HEK293 (cell line): Measurements from ENCODE around the gene NPDC1.

Experiments
- CTCF ChIA-PET: fragments of 350-600 bp; formaldehyde crosslinking; extraction: SDS; loops from one replicate; lab custom pipeline; 2021; ENCODE audit warnings: antibody characterized with exemption; lab: Yijun Ruan, JAX
- POLR2A ChIA-PET: fragments of 300-600 bp; formaldehyde crosslinking; extraction: SDS; loops from one replicate; lab custom pipeline; 2020; ENCODE audit warnings: antibody characterized with exemption, inconsistent platforms; lab: Yijun Ruan, JAX
- H3K27ac ChIP-seq: fragments of 200-500 bp; sonication (Bioruptor generic); 2 replicates; pipeline ENCODE4 v1.5.1; 2014; ENCODE audit warnings: low read depth, low read length, control low read depth, inconsistent platforms; ENCODE audit errors: extremely low read depth
- H3K36me3 ChIP-seq, 2 experiments: fragments of 200-500 bp in 1 of 2; sonication (Bioruptor generic) in 1 of 2; 1 replicate in 1 of 2; 2 replicates in 1 of 2; pipeline ENCODE4 v1.5.1; 2014 to 2017; ENCODE audit warnings: inconsistent platforms in 2 of 2, low read length in 2 of 2; ENCODE audit not compliant: control insufficient read depth in 2 of 2, insufficient read depth in 1 of 2
- H3K4me1 ChIP-seq: fragments of 200-500 bp; sonication (Bioruptor generic); 2 replicates; pipeline ENCODE4 v1.5.1; 2014; ENCODE audit warnings: mild to moderate bottlenecking, low read length, inconsistent platforms; ENCODE audit not compliant: control insufficient read depth, insufficient read depth
- H3K4me3 ChIP-seq: 2 replicates; pipeline ENCODE4 v1.5.1; 2011; ENCODE audit warnings: low read depth, mild to moderate bottlenecking, control low read depth, low read length, moderate library complexity
- H3K9me3 ChIP-seq: fragments of 200-500 bp; sonication (Bioruptor generic); 2 replicates; pipeline ENCODE4 v1.5.1; 2014; ENCODE audit warnings: low read depth, low read length, inconsistent platforms; ENCODE audit not compliant: control insufficient read depth, insufficient read depth
- GLIS1 ChIP-seq: fragments of 450-650 bp; formaldehyde crosslinking; IDR thresholded peaks from 2 replicates; pipeline ENCODE4 v1.5.1; 2016; ENCODE audit warnings: missing biosample characterization, missing genetic modification characterization
- GLIS2 ChIP-seq: fragments of 450-650 bp; formaldehyde crosslinking; IDR thresholded peaks from 2 replicates; pipeline ENCODE4 v1.5.1; 2016; ENCODE audit warnings: missing biosample characterization, missing genetic modification characterization
- KLF16 ChIP-seq: fragments of 450-650 bp; formaldehyde crosslinking; IDR thresholded peaks from 2 replicates; pipeline ENCODE4 v1.5.1; 2017; ENCODE audit warnings: missing biosample characterization, missing genetic modification characterization
- SP3 ChIP-seq: fragments of 450-650 bp; formaldehyde crosslinking; IDR thresholded peaks from 2 replicates; pipeline ENCODE4 v1.5.1; 2016; ENCODE audit warnings: missing biosample characterization, missing genetic modification characterization
- ZIC2 ChIP-seq: fragments of 450-650 bp; formaldehyde crosslinking; IDR thresholded peaks from 2 replicates; pipeline ENCODE4 v1.5.1; 2016; ENCODE audit warnings: missing biosample characterization, missing genetic modification characterization
- ZNF223 ChIP-seq: fragments of 450-650 bp; formaldehyde crosslinking; IDR thresholded peaks from 2 replicates; pipeline ENCODE4 v1.5.1; 2016; ENCODE audit warnings: missing biosample characterization, missing genetic modification characterization
- ZNF324 ChIP-seq: fragments of 450-650 bp; formaldehyde crosslinking; IDR thresholded peaks from 2 replicates; pipeline ENCODE4 v1.5.1; 2016; ENCODE audit warnings: missing biosample characterization, missing genetic modification characterization
- ZNF335 ChIP-seq: fragments of 450-650 bp; formaldehyde crosslinking; conservative IDR thresholded peaks from 2 replicates; pipeline ENCODE4 v1.5.1; 2016; ENCODE audit warnings: missing biosample characterization, missing genetic modification characterization
- ZNF514 ChIP-seq: fragments of 450-650 bp; formaldehyde crosslinking; IDR thresholded peaks from 2 replicates; pipeline ENCODE4 v1.5.1; 2016; ENCODE audit warnings: missing biosample characterization, missing genetic modification characterization
- ZNF561 ChIP-seq: fragments of 450-650 bp; IDR thresholded peaks from 2 replicates; pipeline ENCODE4 v1.5.1; 2018; ENCODE audit warnings: missing biosample characterization, missing genetic modification characterization, borderline replicate concordance
- ZNF624 ChIP-seq: fragments of 450-650 bp; formaldehyde crosslinking; IDR thresholded peaks from 2 replicates; pipeline ENCODE4 v1.5.1; 2017; ENCODE audit warnings: missing biosample characterization, missing genetic modification characterization
- ZNF626 ChIP-seq: fragments of 450-650 bp; sonication (Bioruptor Pico); formaldehyde crosslinking; IDR thresholded peaks from 2 replicates; pipeline ENCODE4 v1.5.1; 2018; ENCODE audit warnings: missing biosample characterization, missing genetic modification characterization, inconsistent platforms
- ZSCAN30 ChIP-seq: fragments of 450-650 bp; IDR thresholded peaks from 2 replicates; pipeline ENCODE4 v1.5.1; 2018; ENCODE audit warnings: missing biosample characterization, mild to moderate bottlenecking, missing genetic modification characterization, moderate library complexity
- TF ChIP-seq, protein P1 (sequence below): fragments of 450-650 bp; formaldehyde crosslinking; IDR thresholded peaks from 2 replicates; pipeline ENCODE4 v1.5.1; 2016; ENCODE audit warnings: missing biosample characterization, missing genetic modification characterization
- TF ChIP-seq, protein P2 (sequence below): fragments of 450-650 bp; formaldehyde crosslinking; IDR thresholded peaks from 2 replicates; pipeline ENCODE4 v1.5.1; 2017; ENCODE audit warnings: missing biosample characterization, missing genetic modification characterization
- TF ChIP-seq, protein P3 (sequence below): fragments of 450-650 bp; formaldehyde crosslinking; conservative IDR thresholded peaks from 2 replicates; pipeline ENCODE4 v1.5.1; 2016; ENCODE audit warnings: low read depth, missing biosample characterization, missing genetic modification characterization
- TF ChIP-seq, protein P4 (sequence below): fragments of 450-650 bp; formaldehyde crosslinking; IDR thresholded peaks from 2 replicates; pipeline ENCODE4 v1.5.1; 2016; ENCODE audit warnings: missing biosample characterization, missing genetic modification characterization
- TF ChIP-seq, protein P5 (sequence below): fragments of 450-650 bp; formaldehyde crosslinking; IDR thresholded peaks from 2 replicates; pipeline ENCODE4 v1.5.1; 2016; ENCODE audit warnings: missing biosample characterization, missing genetic modification characterization

The NPDC1 gene

DNA sequence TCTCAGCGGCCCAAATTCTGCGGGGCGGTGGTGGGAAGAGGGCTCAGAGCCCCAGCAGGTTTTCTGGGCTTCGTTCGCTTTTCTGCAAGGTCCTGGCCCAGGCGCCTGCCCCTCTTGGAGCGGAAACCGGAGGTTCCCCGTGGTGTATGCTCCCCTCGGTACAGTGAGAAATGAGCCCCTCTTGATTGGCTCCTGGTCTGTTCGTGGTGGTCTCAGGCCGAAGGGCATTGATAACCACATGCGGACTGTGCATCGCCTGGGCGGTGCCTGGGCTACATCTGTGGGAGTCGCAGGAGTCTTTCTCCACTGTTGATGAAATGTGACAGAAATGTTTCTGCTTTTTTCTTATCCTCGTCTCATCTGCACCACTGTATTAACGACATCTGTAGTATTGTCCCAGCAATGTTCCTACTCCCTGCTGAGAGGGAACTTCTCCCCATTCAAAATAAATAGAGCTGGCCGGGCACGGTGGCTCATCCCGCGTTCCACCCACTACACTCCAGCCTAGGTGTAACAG, 41.5 kb upstream of the NPDC1 start (continued):
- peak; percentile 71 for TF ChIP-seq GLIS2 (tag by site-specific recombination)
- TF ChIP-seq ZNF223 (tag by site-specific recombination) = no peak
- TF ChIP-seq ZNF514 (tag by site-specific recombination) = no peak

DNA sequence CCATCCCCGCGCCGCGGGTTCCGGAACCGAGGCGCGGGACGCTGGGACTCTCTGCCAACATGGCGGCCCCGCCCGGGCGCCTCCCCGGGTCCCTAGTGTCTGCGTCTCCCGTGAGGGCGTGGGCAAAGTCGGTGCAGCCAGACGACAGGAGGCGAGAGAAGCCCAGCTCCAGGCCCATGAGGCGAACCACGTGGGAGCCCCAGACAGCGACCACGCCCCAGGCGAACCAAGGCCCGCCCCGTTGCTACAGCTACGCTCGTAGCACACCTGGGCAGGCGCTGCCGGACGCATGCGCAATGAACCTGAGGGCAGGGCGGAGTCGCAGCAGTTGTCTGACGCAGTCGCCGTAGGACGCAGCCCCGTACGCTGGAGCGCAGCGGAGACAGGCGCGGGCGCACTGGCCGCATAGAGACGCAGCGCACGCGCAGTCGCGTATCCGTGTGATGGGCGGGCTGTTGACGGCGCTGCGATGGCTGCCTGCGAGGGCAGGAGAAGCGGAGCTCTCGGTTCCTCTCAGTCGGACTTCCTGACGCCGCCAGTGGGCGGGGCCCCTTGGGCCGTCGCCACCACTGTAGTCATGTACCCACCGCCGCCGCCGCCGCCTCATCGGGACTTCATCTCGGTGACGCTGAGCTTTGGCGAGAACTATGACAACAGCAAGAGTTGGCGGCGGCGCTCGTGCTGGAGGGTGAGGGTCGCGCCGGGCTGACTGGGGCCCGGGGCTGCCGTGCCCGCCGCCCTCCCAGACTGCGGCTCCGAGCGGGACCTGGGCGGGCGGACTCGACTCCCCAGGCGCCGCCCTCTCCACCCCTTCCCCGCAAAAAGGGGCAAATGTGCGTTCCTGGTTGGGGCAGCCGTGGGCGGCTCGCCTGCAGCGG, 40.8 kb upstream of the NPDC1 start, which contains the start of gene MAN1B1:
Gene MAN1B1 (plus strand): TSS at position 455 of the 878 bp plus-strand sequence. CDS start 15 bp downstream, at position 470.
- Histone ChIP-seq H3K4me3 (peak within 1 kb of the TSS; percentile 57), H3K36me3 (peaks cover 0 to 44% of the 10 kb centered on the region in 2 experiments; a peak in 2 of 3 replicates), H3K4me1 (0 out of 2 replicates have a peak, but pooled peaks cover 3% of the 10 kb centered on the region), H3K27ac (peak within 1 kb of the TSS; percentile 70), H3K9me3 (no peaks in the 10 kb centered on the region)
- ChIA-PET POLR2A (interaction anchor here (0.6 to 7.8 kb wide), 38 partner anchors 9 to 518 kb away, joined by 3 to 137 read pairs (median 5); partner anchors contain the start of genes ANAPC2, NELFB, NPDC1 and NSMF), CTCF (interaction anchor here (0.7 to 3.3 kb wide), 15 partner anchors 10 to 348 kb away, joined by 3 to 26 read pairs (median 5); partner anchors contain the start of genes RNF224, SAPCD2 and UAP1L1)
- TF ChIP-seq ZNF561 (tag by site-specific recombination) = peak; percentile 66; the same call in 1 of the 2 replicates
- TF ChIP-seq GLIS1 (tag by site-specific recombination) = peak; percentile 60
- TF ChIP-seq, protein P1, sequence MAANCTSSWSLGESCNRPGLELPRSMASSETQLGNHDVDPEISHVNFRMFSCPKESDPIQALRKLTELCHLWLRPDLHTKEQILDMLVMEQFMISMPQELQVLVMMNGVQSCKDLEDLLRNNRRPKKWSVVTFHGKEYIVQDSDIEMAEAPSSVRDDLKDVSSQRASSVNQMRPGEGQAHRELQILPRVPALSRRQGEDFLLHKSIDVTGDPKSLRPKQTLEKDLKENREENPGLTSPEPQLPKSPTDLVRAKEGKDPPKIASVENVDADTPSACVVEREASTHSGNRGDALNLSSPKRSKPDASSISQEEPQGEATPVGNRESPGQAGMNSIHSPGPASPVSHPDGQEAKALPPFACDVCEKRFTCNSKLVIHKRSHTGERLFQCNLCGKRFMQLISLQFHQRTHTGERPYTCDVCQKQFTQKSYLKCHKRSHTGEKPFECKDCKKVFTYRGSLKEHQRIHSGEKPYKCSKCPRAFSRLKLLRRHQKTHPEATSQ (tag by site-specific recombination) = peak; percentile 66; the same call in 1 of the 2 replicates
- TF ChIP-seq, protein P2, sequence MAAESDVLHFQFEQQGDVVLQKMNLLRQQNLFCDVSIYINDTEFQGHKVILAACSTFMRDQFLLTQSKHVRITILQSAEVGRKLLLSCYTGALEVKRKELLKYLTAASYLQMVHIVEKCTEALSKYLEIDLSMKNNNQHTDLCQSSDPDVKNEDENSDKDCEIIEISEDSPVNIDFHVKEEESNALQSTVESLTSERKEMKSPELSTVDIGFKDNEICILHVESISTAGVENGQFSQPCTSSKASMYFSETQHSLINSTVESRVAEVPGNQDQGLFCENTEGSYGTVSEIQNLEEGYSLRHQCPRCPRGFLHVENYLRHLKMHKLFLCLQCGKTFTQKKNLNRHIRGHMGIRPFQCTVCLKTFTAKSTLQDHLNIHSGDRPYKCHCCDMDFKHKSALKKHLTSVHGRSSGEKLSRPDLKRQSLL = peak; percentile 94
- TF ChIP-seq ZSCAN30 (tag by site-specific recombination) = peak; percentile 60
- TF ChIP-seq ZNF335 = peak; percentile 79
- TF ChIP-seq ZNF624 (tag by site-specific recombination) = no peak
- TF ChIP-seq, protein P3, sequence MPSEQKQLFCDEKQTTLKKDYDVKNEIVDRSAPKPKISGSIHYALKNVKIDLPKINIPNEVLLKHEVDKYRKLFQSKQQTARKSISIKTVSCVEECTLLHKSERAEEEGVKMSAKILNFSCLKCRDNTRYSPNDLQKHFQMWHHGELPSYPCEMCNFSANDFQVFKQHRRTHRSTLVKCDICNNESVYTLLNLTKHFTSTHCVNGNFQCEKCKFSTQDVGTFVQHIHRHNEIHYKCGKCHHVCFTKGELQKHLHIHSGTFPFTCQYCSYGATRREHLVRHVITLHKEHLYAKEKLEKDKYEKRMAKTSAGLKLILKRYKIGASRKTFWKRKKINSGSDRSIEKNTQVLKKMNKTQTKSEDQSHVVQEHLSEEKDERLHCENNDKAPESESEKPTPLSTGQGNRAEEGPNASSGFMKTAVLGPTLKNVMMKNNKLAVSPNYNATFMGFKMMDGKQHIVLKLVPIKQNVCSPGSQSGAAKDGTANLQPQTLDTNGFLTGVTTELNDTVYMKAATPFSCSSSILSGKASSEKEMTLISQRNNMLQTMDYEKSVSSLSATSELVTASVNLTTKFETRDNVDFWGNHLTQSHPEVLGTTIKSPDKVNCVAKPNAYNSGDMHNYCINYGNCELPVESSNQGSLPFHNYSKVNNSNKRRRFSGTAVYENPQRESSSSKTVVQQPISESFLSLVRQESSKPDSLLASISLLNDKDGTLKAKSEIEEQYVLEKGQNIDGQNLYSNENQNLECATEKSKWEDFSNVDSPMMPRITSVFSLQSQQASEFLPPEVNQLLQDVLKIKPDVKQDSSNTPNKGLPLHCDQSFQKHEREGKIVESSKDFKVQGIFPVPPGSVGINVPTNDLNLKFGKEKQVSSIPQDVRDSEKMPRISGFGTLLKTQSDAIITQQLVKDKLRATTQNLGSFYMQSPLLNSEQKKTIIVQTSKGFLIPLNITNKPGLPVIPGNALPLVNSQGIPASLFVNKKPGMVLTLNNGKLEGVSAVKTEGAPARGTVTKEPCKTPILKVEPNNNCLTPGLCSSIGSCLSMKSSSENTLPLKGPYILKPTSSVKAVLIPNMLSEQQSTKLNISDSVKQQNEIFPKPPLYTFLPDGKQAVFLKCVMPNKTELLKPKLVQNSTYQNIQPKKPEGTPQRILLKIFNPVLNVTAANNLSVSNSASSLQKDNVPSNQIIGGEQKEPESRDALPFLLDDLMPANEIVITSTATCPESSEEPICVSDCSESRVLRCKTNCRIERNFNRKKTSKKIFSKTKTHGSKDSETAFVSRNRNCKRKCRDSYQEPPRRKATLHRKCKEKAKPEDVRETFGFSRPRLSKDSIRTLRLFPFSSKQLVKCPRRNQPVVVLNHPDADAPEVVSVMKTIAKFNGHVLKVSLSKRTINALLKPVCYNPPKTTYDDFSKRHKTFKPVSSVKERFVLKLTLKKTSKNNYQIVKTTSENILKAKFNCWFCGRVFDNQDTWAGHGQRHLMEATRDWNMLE (tag by site-specific recombination) = no peak
- peak; percentile 48; the same call in 1 of the 2 replicates for TF ChIP-seq ZNF324 (tag by site-specific recombination)
- peak; percentile 89 for TF ChIP-seq SP3 (tag by site-specific recombination)
- peak; percentile 53 for TF ChIP-seq ZIC2 (tag by site-specific recombination)
- TF ChIP-seq, protein P4, sequence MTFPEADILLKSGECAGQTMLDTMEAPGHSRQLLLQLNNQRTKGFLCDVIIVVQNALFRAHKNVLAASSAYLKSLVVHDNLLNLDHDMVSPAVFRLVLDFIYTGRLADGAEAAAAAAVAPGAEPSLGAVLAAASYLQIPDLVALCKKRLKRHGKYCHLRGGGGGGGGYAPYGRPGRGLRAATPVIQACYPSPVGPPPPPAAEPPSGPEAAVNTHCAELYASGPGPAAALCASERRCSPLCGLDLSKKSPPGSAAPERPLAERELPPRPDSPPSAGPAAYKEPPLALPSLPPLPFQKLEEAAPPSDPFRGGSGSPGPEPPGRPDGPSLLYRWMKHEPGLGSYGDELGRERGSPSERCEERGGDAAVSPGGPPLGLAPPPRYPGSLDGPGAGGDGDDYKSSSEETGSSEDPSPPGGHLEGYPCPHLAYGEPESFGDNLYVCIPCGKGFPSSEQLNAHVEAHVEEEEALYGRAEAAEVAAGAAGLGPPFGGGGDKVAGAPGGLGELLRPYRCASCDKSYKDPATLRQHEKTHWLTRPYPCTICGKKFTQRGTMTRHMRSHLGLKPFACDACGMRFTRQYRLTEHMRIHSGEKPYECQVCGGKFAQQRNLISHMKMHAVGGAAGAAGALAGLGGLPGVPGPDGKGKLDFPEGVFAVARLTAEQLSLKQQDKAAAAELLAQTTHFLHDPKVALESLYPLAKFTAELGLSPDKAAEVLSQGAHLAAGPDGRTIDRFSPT (tag by site-specific recombination) = peak; percentile 59; the same call in 1 of the 2 replicates
- TF ChIP-seq, protein P5, sequence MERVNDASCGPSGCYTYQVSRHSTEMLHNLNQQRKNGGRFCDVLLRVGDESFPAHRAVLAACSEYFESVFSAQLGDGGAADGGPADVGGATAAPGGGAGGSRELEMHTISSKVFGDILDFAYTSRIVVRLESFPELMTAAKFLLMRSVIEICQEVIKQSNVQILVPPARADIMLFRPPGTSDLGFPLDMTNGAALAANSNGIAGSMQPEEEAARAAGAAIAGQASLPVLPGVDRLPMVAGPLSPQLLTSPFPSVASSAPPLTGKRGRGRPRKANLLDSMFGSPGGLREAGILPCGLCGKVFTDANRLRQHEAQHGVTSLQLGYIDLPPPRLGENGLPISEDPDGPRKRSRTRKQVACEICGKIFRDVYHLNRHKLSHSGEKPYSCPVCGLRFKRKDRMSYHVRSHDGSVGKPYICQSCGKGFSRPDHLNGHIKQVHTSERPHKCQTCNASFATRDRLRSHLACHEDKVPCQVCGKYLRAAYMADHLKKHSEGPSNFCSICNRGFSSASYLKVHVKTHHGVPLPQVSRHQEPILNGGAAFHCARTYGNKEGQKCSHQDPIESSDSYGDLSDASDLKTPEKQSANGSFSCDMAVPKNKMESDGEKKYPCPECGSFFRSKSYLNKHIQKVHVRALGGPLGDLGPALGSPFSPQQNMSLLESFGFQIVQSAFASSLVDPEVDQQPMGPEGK = peak; percentile 52
- TF ChIP-seq ZNF626 (tag by site-specific recombination) = no peak
- TF ChIP-seq KLF16 (tag by site-specific recombination) = peak; percentile 45
- peak; percentile 89 for TF ChIP-seq GLIS2 (tag by site-specific recombination)
